A172 (cell line): ENCODE measurements around the gene HHAT. TPM values are rescaled to one million over a fixed set of nuclear protein-coding genes. Genes with fewer than 3 reads are reported as not detected.
A peak's percentile ranks its signal among the peaks of the same experiment; 100 is the strongest.

Source experiments
- DNase-seq: peaks from one replicate; pipeline ENCODE4 v3.0.0-alpha.2; 2015; ENCODE audit warnings: low spot score
- total RNA-seq: library from RNA; depleted of rRNA; stranded (reverse); fragments of >200 nt; shearing (Covaris generic); gene quantifications from 2 replicates; pipeline ENCODE4 v1.2.3, GENCODE V29; 2014

The HHAT gene
- total RNA-seq, 1 experiment from 2014 or later, result 10.7 TPM

DNA sequence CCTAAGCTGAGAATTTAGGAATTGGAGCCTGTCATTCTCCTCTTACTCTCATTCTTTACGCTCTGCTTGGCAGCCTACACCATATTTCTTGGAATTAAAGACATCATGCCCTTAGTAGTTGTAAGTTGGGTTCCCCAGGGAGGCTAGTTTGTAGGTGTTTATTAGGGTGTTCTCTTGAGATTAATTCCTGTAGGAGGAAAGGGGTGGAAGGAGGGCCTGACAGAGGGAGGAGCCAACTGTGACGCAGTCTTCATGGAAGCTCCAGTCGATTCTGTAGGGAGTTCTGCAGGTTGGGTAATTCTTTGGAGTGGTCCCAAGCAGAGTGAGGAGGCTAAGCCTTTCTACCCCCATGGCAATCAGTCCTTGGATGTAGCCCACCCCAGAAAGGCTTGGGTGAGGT lies 111.4 kb downstream of the HHAT start:
- DNase-seq, result peak; percentile 70

DNA sequence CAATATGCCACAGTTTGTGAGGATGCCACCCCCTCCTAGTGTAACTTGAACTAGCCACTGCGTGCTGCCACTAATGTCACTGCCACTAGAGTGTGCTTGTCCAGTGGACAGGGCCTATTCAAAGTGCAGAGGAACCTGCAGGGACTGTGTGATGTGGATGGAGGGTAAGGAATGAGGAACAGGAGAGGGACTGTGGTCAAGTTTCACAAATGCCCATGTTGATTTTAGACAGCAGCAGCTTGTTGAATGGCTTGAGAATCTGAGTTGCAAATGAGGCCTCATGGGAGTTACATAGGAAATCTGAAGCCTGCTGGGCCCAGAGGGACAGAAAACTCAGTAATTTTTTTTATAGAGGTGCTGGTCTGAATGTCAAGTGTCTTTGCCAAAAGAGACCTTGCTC lies 112.3 kb downstream of the HHAT start:
- DNase-seq, result no peak

- no peak for DNase-seq
These were observed 116.8 kb downstream of the HHAT start for GRCh38 chr1:210445485-210445884.

GRCh38 chr1:210445931-210446330 lies 117.2 kb downstream of the HHAT start:
- DNase-seq, result no peak

DNA sequence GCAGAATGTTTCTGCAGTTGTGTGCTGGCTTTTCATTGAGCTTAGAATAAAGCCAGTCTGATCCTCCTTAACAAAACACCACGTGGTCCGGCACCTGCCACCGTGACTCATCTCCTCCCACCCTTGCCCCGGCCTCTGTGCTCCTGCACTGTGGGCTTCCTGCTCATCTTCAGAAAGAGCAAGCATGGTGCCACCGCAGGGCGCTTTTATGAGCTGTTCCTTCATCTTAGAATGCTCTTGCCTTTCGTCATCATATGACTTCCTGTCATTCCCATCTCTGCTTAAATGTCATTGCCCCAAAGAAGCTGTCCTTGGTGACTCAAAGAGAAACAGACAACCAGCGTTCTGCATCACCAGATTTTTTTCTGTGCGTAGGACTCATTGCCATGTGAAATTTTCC lies 117.8 kb downstream of the HHAT start:
- DNase-seq, result peak; percentile 93

DNA sequence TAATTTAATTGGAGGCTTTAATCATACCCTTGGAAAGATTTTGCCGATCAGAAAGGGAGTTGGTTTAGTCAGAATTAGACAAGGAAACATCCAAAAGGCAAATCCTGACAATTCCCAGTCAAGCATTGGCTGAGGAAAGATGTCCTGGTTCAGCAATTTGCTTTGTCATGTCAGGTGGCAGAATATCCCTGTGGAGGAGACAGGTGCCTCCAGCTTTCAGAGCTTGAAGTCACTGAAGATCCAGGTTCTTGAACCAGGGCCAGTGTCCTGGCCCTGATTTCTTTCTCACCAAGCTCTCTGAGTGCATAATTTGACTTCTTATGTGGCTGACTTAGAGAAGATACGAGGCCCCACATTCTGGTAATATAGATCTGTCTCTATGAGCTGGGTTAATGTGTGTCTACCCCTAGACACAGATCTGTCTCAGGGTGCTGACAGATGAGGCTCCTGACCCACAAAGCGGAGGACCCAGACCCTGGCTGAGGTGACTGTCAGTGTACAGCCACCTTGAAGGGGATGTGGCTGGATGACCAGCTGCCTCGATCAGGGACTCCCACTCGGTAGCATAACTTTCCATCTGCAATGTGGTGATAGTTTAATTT lies 118.9 kb downstream of the HHAT start:
- DNase-seq, result no peak

DNA sequence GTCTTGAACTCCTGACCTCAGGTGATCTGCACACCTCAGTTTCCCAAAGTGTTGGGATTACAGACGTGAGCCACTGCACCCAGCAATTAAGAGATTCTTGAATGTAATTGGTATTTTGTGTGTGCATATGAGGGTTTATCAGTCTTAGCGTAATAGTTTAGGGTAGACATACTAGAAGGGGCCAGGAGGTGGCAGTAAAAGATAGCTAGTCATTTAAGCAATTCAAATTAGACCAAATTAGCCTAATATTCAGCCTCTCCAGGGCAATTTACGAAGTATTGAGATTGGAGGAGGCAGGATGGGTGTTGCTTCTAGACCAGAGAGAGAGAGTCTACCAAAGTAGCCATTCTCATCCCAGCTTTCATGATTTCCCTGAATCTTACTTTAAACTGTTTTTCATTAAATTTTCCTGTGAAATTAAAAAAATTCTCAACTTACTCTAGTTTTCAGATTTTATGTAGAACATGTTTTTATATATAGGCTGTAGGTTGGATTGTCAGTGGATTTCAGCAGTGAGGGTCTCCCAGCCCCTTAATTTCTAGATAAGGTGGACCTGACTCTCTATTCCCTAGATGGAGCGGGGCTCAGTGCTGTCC lies 119.7 kb downstream of the HHAT start:
- peak; percentile 75 for DNase-seq

- DNase-seq, result no peak
These were observed 127.3 kb downstream of the HHAT start for GRCh38 chr1:210455840-210456603.

GRCh38 chr1:210456731-210457255 lies 128.1 kb downstream of the HHAT start:
- DNase-seq, result no peak

- no peak for DNase-seq
These were observed 128.9 kb downstream of the HHAT start for GRCh38 chr1:210457568-210457967.

- peak; percentile 98 for DNase-seq
These were observed 135.9 kb downstream of the HHAT start for GRCh38 chr1:210464519-210465039.

- DNase-seq, result no peak
These were observed 136.4 kb downstream of the HHAT start for GRCh38 chr1:210465150-210465549.

GRCh38 chr1:210467440-210468043 lies 138.8 kb downstream of the HHAT start:
- no peak for DNase-seq

DNA sequence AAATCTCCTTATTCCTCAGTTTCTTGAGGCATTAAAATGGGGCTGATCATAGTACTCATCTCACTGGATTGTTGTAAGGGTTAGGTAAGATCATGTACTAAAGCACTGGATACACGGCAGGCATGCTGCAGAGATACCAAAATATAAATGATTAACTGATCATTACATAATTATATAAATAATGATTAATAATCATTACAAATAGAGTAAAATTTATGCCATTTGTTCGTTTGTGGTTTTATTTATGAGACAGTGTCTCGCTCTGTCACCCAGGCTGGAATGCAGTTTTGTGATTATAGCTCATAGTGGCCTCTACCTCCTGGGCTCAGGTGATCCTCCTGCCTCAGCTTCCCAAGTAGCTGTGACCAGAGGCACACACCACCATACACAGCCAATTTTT lies 140.7 kb downstream of the HHAT start:
- no peak for DNase-seq

- no peak for DNase-seq
These were observed 146.6 kb downstream of the HHAT start for GRCh38 chr1:210475321-210475720.

- DNase-seq, result no peak
These were observed 147.1 kb downstream of the HHAT start for GRCh38 chr1:210475806-210476205.

- no peak for DNase-seq
These were observed 148.0 kb downstream of the HHAT start for GRCh38 chr1:210476730-210477129.

GRCh38 chr1:210477328-210477924 lies 148.7 kb downstream of the HHAT start:
- DNase-seq, result peak; percentile 48

GRCh38 chr1:210478820-210479219 lies 150.1 kb downstream of the HHAT start:
- DNase-seq, result no peak

DNA sequence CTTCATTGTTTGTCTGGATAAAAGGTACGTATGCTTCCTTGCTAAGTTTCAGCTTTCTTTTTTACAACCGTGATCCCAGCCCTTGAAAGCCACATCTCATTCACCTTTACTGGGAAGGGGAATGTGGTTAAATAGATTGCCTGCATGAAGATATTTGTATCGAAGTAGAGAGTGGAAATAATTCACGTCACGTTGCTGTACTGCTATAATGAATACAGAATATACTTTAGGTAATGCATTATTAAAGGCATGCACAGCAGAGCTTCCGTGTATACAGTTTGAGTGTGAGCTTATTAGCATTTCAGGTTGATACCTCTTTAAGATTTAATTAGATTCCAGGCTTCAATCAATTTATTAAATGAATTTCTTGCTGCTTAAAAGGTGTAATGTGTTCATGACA lies 153.8 kb downstream of the HHAT start:
- no peak for DNase-seq

- no peak for DNase-seq
These were observed 154.4 kb downstream of the HHAT start for GRCh38 chr1:210482945-210483617.
